ENCODE measurements around the gene PIP5K1B. TPM values are rescaled to one million over a fixed set of nuclear protein-coding genes. Genes with fewer than 3 reads are reported as not detected.

Gene PIP5K1B
- total and polyA plus RNA-seq, 2 donors (not counting 3 experiments of a cell fraction or from before 2014, with no cell fraction given): 0.27 TPM; not detected in 1

DNA sequence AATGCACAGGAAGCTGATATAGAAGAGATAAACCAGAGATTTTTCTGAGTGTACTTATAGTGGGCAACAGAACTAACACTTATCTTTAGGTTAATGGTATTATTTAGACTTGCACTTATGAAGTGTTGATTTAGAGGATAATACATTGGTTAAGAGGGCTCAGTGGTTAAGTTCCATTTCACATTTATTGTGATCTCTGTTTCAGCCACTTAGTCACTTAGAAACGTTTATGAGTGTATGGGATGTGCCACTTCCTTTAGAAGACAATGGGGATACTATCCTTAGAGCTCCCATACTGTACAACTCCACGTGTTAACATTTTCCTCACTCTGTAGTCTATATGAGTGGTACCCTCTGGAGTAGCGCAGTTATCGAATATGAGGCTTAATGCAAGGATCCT, 57.5 kb downstream of the PIP5K1B start:
- dilution Hi-C loops (cut with MboI; ENCODE audit: extremely low pct_ligation_motif_present, low sequenced_read_pairs): no loop called here
- Histone ChIP-seq H3K27me3 (ENCODE audit: control insufficient read depth in 2 of 2, insufficient read depth in 2 of 2, low read length in 2 of 2) (peaks cover 7 to 16% of the 10 kb centered on the region in 2 experiments), H2AFZ (ENCODE audit: low read depth, low read length) (no peak overlapping the region), H3K9me3 (replicated peaks; ENCODE audit: control insufficient read depth, insufficient read depth, low read length) (no peaks in the 10 kb centered on the region), H3K9me1 (replicated peaks; ENCODE audit: control insufficient read depth, extremely low read depth, insufficient read depth, low read length) (no peaks in the 10 kb centered on the region), H3K27ac (ENCODE audit: insufficient read depth, low read depth, low read length) (no peak overlapping the region), H4K20me1 (replicated peaks; ENCODE audit: control insufficient read depth, extremely low read depth, insufficient read depth, low read length) (no peaks in the 10 kb centered on the region), H3K4me1 (ENCODE audit: control insufficient read depth, extremely low read depth, insufficient read depth, low read length) (no peaks in the 10 kb centered on the region), H3K36me3 (ENCODE audit: control insufficient read depth in 2 of 2, extremely low read depth in 1 of 2, insufficient read depth in 2 of 2, low read length in 2 of 2) (no peaks in the 10 kb centered on the region), H3K4me3 (replicated peaks in 1 of 3; ENCODE audit: insufficient read depth in 1 of 3, low read depth in 1 of 3, low read length in 3 of 3) (no peak overlapping the region), H3K9ac (replicated peaks; ENCODE audit: extremely low read depth, insufficient read depth, low read length) (no peak overlapping the region), H3K4me2 (ENCODE audit: insufficient read depth, low read length) (no peak overlapping the region), H3K79me2 (ENCODE audit: control insufficient read depth, insufficient read depth, low read length) (no peaks in the 10 kb centered on the region)
- intact Hi-C loops (cut with micrococcal nuclease): no loop called here
- TF ChIP-seq, protein P1, sequence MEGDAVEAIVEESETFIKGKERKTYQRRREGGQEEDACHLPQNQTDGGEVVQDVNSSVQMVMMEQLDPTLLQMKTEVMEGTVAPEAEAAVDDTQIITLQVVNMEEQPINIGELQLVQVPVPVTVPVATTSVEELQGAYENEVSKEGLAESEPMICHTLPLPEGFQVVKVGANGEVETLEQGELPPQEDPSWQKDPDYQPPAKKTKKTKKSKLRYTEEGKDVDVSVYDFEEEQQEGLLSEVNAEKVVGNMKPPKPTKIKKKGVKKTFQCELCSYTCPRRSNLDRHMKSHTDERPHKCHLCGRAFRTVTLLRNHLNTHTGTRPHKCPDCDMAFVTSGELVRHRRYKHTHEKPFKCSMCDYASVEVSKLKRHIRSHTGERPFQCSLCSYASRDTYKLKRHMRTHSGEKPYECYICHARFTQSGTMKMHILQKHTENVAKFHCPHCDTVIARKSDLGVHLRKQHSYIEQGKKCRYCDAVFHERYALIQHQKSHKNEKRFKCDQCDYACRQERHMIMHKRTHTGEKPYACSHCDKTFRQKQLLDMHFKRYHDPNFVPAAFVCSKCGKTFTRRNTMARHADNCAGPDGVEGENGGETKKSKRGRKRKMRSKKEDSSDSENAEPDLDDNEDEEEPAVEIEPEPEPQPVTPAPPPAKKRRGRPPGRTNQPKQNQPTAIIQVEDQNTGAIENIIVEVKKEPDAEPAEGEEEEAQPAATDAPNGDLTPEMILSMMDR (IDR thresholded peaks at IDR 0.05; ENCODE audit: extremely low read depth in 1 of 2, insufficient read depth in 1 of 2, low read depth in 1 of 2, low read length in 2 of 2): no peak
- TF ChIP-seq POLR2A (IDR thresholded peaks at IDR 0.05; ENCODE audit: low read depth, low read length) (no peak), MYC (IDR thresholded peaks at IDR 0.05; ENCODE audit: low read depth, low read length) (no peak), JUN (IDR thresholded peaks at IDR 0.05; ENCODE audit: borderline replicate concordance, insufficient read depth, insufficient read length, low read depth) (no peak), POLR2AphosphoS5 (IDR thresholded peaks at IDR 0.05; ENCODE audit: insufficient read depth, low read depth, low read length) (no peak), GATA2 (IDR thresholded peaks at IDR 0.05; ENCODE audit: insufficient read depth, insufficient read length, low read depth, low read length) (no peak), FOS (IDR thresholded peaks at IDR 0.05; ENCODE audit: borderline replicate concordance, insufficient read depth, low read length) (no peak), EZH2 (IDR thresholded peaks at IDR 0.05; ENCODE audit: borderline replicate concordance, low read depth, low read length, severe bottlenecking) (no peak)
- TF ChIP-seq, protein P2, sequence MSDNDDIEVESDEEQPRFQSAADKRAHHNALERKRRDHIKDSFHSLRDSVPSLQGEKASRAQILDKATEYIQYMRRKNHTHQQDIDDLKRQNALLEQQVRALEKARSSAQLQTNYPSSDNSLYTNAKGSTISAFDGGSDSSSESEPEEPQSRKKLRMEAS (IDR thresholded peaks at IDR 0.05; ENCODE audit: insufficient read depth, insufficient read length): no peak
- no TSS peak for BruUV-seq (replicated peaks)
- ChIA-PET POLR2A (no interaction called here), CTCF (no interaction called here)
- no peak for DNase-seq (ENCODE audit: low read depth, low spot score)
- FAIRE-seq: no peak
